GM23338 (cell line): ENCODE data around the gene SCN2B. TPM values are rescaled to one million over a fixed set of nuclear protein-coding genes. Genes with fewer than 3 reads are reported as not detected.
A peak's percentile ranks its signal among the peaks of the same experiment; 100 is the strongest.

Experiments used
- ATAC-seq: fragments of 200-7000 bp; cut with Tn5 transposase; 3 replicates; pipeline ENCODE4 v1.9.1; 2020
- DNase-seq: peaks from one replicate; pipeline ENCODE4 v3.0.0-alpha.2; 2015; ENCODE audit warnings: low spot score
- H2AFZ ChIP-seq: fragments of 200-600 bp; sonication (generic); 2 replicates; pipeline ENCODE4 v1.8.0; 2016; ENCODE audit warnings: antibody characterized with exemption, mild to moderate bottlenecking, moderate library complexity
- H3F3A ChIP-seq: fragments of 200-600 bp; sonication (generic); replicated peaks from 2 replicates; pipeline ENCODE4 v1.8.0; 2017; ENCODE audit warnings: antibody characterized with exemption, mixed run types, low read depth
- H3K27ac ChIP-seq: fragments of 200-600 bp; sonication (generic); 2 replicates; pipeline ENCODE4 v1.6.1; 2016; ENCODE audit warnings: low read depth
- H3K27me3 ChIP-seq: fragments of 200-600 bp; sonication (generic); 2 replicates; pipeline ENCODE4 v1.8.0; 2016; ENCODE audit warnings: mild to moderate bottlenecking, mixed run types, moderate library complexity; ENCODE audit not compliant: insufficient read depth
- H3K36me3 ChIP-seq: fragments of 200-600 bp; sonication (generic); 2 replicates; pipeline ENCODE4 v1.8.0; 2016; ENCODE audit warnings: mild to moderate bottlenecking; ENCODE audit not compliant: insufficient read depth
- H3K4me1 ChIP-seq: fragments of 200-600 bp; sonication (generic); 2 replicates; pipeline ENCODE4 v1.8.0; 2016; ENCODE audit warnings: mild to moderate bottlenecking, moderate library complexity; ENCODE audit not compliant: insufficient read depth
- H3K4me2 ChIP-seq: fragments of 200-600 bp; sonication (generic); 2 replicates; pipeline ENCODE4 v1.7.1; 2017; ENCODE audit warnings: mixed run types
- H3K4me3 ChIP-seq: fragments of 200-600 bp; sonication (generic); 2 replicates; pipeline ENCODE4 v1.6.1; 2016; ENCODE audit warnings: mixed run types
- H3K79me2 ChIP-seq: fragments of 200-600 bp; sonication (generic); replicated peaks from 2 replicates; pipeline ENCODE4 v1.8.0; 2017; ENCODE audit warnings: mild to moderate bottlenecking; ENCODE audit not compliant: insufficient read depth
- H3K9me2 ChIP-seq: fragments of 200-600 bp; sonication (generic); 2 replicates; pipeline ENCODE4 v1.8.0; 2017; ENCODE audit not compliant: insufficient read depth
- H4K20me1 ChIP-seq: fragments of 200-600 bp; sonication (generic); replicated peaks from 2 replicates; pipeline ENCODE4 v1.8.0; 2017; ENCODE audit warnings: mild to moderate bottlenecking; ENCODE audit not compliant: insufficient read depth
- H3K27ac Mint-ChIP-seq: 2 replicates; pipeline ENCODE4 v1.8.0; 2020; ENCODE audit warnings: inconsistent platforms, mild to moderate bottlenecking, moderate library complexity, mixed read lengths
- H3K27me3 Mint-ChIP-seq: 3 replicates; pipeline ENCODE4 v1.8.0; 2022; ENCODE audit warnings: low read depth, mild to moderate bottlenecking, moderate library complexity, mixed read lengths, inconsistent platforms; ENCODE audit not compliant: insufficient read depth, poor library complexity
- H3K36me3 Mint-ChIP-seq: 3 replicates; pipeline ENCODE4 v1.8.0; 2021; ENCODE audit warnings: low read depth, mild to moderate bottlenecking, inconsistent platforms, moderate library complexity, mixed read lengths
- H3K4me1 Mint-ChIP-seq: 3 replicates; pipeline ENCODE4 v1.8.0; 2020; ENCODE audit warnings: mild to moderate bottlenecking, inconsistent platforms, mixed read lengths
- H3K4me3 Mint-ChIP-seq: 3 replicates; pipeline ENCODE4 v1.8.0; 2021; ENCODE audit warnings: moderate library complexity, mild to moderate bottlenecking, inconsistent platforms, mixed read lengths
- H3K9me3 Mint-ChIP-seq: 3 replicates; pipeline ENCODE4 v1.8.0; 2020; ENCODE audit warnings: moderate library complexity, mild to moderate bottlenecking, inconsistent platforms, mixed read lengths
- CTCF ChIP-seq, 2 experiments: fragments of 200-600 bp in 1 of 2; sonication (generic) in 1 of 2; conservative IDR thresholded peaks; 2 replicates each; pipeline versions ENCODE4 v1.5.1 to v1.6.1; 2016 to 2017; ENCODE audit warnings: antibody characterized with exemption in 2 of 2, low read depth in 2 of 2, mild to moderate bottlenecking in 2 of 2, moderate library complexity in 1 of 2
- EZH2 ChIP-seq: fragments of 200-600 bp; sonication (generic); IDR thresholded peaks from one replicate; pipeline ENCODE4 v1.8.0; 2017; ENCODE audit warnings: antibody characterized with exemption, mild to moderate bottlenecking, low read depth; ENCODE audit not compliant: unreplicated experiment
- EZH2phosphoT487 ChIP-seq: fragments of 200-600 bp; sonication (generic); IDR thresholded peaks from one replicate; pipeline ENCODE4 v1.8.1; 2018; ENCODE audit warnings: antibody characterized with exemption; ENCODE audit not compliant: unreplicated experiment
- NANOG ChIP-seq: IDR thresholded peaks from 2 replicates; pipeline ENCODE4 v1.6.1; 2016; ENCODE audit warnings: antibody characterized with exemption, borderline replicate concordance
- POLR2AphosphoS5 ChIP-seq: IDR thresholded peaks from 2 replicates; pipeline ENCODE4 v1.6.1; 2016; ENCODE audit warnings: antibody characterized with exemption, low read depth
- REST ChIP-seq: IDR thresholded peaks from one replicate; pipeline ENCODE4 v1.6.1; 2018; ENCODE audit warnings: antibody characterized with exemption; ENCODE audit not compliant: unreplicated experiment
- ZNF114 ChIP-seq: fragments of 250-450 bp; sonication (Bioruptor Pico); IDR thresholded peaks from 2 replicates; pipeline ENCODE4 v1.5.0; 2020; ENCODE audit warnings: mild to moderate bottlenecking, moderate library complexity
- ZNF331 ChIP-seq: fragments of 250-450 bp; sonication (Bioruptor Pico); IDR thresholded peaks from 2 replicates; pipeline ENCODE4 v1.5.0; 2020; ENCODE audit warnings: low read depth, mild to moderate bottlenecking, moderate library complexity
- polyA plus RNA-seq: library from polyadenylated mRNA; unstranded; fragments of >200 nt; fragmentation: Nextera tagmentation; extraction: Ambion mirVana; gene quantifications from 2 replicates; pipeline ENCODE4 v1.2.1, GENCODE V29; 2016
- total RNA-seq: library from RNA; depleted of rRNA; stranded (reverse); fragments of >200 nt; shearing (Covaris generic); gene quantifications from 2 replicates; pipeline ENCODE4 v1.2.3, GENCODE V29; 2014
- TF ChIP-seq, protein P1 (sequence below): fragments of 250-450 bp; sonication (Bioruptor Pico); IDR thresholded peaks from 2 replicates; pipeline ENCODE4 v1.5.0; 2020; ENCODE audit warnings: mild to moderate bottlenecking, moderate library complexity
- TF ChIP-seq, protein P2 (sequence below): IDR thresholded peaks from 2 replicates; pipeline ENCODE4 v1.6.1; 2016; ENCODE audit warnings: antibody characterized with exemption

Gene SCN2B
- total and polyA plus RNA-seq, 2 experiments from 2014 or later = 0.03 TPM; not detected in 1

DNA sequence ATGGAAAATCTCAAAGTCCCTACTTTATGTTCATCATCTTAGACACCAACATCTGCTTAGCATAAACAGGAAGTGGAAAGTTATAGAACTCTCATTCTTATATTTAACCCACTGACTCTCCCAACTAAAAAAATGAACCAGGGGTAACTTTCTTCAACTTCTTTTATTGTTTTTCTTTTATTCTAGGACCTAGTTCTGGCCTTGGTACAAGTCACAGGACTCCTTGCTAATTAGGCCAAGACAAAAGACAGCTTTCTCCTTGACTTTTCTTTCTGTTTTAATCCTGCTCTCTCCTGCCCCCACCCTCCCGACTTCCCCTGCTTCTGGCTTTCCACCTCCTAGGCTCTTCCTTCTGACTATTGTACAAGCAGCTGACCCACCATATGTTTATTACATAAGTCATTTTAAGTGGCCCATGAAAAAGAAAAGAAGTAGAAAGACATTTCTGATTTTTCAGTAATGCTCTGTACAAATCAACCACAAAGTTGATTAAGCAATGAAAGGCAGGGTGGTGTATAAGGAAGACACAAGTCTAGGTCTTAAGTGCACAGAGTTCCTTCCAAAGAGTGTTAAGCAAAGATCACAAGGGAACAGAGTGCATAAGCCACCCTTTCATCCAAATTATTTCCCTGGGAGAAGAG, 30.1 kb upstream of the SCN2B start:
- H2AFZ ChIP-seq = peak overlapping the region; percentile 29; the same call in 1 of the 2 replicates
- TF ChIP-seq ZNF331 (no peak), NANOG (no peak), ZNF114 (CRISPR knock-in tag) (no peak), CTCF (conservative IDR thresholded peaks at IDR 0.05; ENCODE audit: low read depth in 2 of 2) (no peak), EZH2 (no peak), POLR2AphosphoS5 (no peak), EZH2phosphoT487 (no peak), REST (no peak)
- TF ChIP-seq, protein P1, sequence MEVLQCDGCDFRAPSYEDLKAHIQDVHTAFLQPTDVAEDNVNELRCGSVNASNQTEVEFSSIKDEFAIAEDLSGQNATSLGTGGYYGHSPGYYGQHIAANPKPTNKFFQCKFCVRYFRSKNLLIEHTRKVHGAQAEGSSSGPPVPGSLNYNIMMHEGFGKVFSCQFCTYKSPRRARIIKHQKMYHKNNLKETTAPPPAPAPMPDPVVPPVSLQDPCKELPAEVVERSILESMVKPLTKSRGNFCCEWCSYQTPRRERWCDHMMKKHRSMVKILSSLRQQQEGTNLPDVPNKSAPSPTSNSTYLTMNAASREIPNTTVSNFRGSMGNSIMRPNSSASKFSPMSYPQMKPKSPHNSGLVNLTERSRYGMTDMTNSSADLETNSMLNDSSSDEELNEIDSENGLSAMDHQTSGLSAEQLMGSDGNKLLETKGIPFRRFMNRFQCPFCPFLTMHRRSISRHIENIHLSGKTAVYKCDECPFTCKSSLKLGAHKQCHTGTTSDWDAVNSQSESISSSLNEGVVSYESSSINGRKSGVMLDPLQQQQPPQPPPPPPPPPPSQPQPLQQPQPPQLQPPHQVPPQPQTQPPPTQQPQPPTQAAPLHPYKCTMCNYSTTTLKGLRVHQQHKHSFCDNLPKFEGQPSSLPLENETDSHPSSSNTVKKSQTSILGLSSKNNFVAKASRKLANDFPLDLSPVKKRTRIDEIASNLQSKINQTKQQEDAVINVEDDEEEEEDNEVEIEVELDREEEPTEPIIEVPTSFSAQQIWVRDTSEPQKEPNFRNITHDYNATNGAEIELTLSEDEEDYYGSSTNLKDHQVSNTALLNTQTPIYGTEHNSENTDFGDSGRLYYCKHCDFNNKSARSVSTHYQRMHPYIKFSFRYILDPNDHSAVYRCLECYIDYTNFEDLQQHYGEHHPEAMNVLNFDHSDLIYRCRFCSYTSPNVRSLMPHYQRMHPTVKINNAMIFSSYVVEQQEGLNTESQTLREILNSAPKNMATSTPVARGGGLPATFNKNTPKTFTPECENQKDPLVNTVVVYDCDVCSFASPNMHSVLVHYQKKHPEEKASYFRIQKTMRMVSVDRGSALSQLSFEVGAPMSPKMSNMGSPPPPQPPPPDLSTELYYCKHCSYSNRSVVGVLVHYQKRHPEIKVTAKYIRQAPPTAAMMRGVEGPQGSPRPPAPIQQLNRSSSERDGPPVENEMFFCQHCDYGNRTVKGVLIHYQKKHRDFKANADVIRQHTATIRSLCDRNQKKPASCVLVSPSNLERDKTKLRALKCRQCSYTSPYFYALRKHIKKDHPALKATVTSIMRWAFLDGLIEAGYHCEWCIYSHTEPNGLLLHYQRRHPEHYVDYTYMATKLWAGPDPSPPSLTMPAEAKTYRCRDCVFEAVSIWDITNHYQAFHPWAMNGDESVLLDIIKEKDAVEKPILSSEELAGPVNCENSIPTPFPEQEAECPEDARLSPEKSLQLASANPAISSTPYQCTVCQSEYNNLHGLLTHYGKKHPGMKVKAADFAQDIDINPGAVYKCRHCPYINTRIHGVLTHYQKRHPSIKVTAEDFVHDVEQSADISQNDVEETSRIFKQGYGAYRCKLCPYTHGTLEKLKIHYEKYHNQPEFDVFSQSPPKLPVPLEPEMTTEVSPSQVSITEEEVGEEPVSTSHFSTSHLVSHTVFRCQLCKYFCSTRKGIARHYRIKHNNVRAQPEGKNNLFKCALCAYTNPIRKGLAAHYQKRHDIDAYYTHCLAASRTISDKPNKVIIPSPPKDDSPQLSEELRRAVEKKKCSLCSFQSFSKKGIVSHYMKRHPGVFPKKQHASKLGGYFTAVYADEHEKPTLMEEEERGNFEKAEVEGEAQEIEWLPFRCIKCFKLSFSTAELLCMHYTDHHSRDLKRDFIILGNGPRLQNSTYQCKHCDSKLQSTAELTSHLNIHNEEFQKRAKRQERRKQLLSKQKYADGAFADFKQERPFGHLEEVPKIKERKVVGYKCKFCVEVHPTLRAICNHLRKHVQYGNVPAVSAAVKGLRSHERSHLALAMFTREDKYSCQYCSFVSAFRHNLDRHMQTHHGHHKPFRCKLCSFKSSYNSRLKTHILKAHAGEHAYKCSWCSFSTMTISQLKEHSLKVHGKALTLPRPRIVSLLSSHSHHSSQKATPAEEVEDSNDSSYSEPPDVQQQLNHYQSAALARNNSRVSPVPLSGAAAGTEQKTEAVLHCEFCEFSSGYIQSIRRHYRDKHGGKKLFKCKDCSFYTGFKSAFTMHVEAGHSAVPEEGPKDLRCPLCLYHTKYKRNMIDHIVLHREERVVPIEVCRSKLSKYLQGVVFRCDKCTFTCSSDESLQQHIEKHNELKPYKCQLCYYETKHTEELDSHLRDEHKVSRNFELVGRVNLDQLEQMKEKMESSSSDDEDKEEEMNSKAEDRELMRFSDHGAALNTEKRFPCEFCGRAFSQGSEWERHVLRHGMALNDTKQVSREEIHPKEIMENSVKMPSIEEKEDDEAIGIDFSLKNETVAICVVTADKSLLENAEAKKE (CRISPR knock-in tag) = no peak
- TF ChIP-seq, protein P2, sequence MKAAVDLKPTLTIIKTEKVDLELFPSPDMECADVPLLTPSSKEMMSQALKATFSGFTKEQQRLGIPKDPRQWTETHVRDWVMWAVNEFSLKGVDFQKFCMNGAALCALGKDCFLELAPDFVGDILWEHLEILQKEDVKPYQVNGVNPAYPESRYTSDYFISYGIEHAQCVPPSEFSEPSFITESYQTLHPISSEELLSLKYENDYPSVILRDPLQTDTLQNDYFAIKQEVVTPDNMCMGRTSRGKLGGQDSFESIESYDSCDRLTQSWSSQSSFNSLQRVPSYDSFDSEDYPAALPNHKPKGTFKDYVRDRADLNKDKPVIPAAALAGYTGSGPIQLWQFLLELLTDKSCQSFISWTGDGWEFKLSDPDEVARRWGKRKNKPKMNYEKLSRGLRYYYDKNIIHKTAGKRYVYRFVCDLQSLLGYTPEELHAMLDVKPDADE = no peak
- peaks cover 6% of the 10 kb centered on the region; the same call in 1 of the 2 replicates for H3K9me2 ChIP-seq
- H3K4me2 ChIP-seq = peak overlapping the region; percentile 12; the same call in 1 of the 2 replicates
- no peak overlapping the region for H3K4me3 ChIP-seq
- Mint-ChIP-seq H3K27me3 (peaks cover 13% of the 10 kb centered on the region), H3K27ac (no peak overlapping the region), H3K4me3 (no peak overlapping the region), H3K9me3 (no peaks in the 10 kb centered on the region), H3K36me3 (no peaks in the 10 kb centered on the region), H3K4me1 (peaks cover 17% of the 10 kb centered on the region)
- DNase-seq (no peak), ATAC-seq (no peak)
- no peaks in the 10 kb centered on the region for H3K79me2 ChIP-seq
- H3K27me3 ChIP-seq = no peaks in the 10 kb centered on the region
- no peaks in the 10 kb centered on the region for H3K36me3 ChIP-seq
- H3K27ac ChIP-seq = no peak overlapping the region
- H4K20me1 ChIP-seq = no peaks in the 10 kb centered on the region
- peaks cover 15% of the 10 kb centered on the region for H3K4me1 ChIP-seq
- no peaks in the 10 kb centered on the region for H3F3A ChIP-seq
